DND-41 (cell line): ENCODE measurements around the gene MTA3.

Experiments used
- CTCF ChIP-seq: IDR thresholded peaks from 2 replicates; pipeline ENCODE4 v1.5.1; 2012; ENCODE audit warnings: borderline replicate concordance, low read length, moderate library complexity, mild to moderate bottlenecking; ENCODE audit not compliant: poor library complexity, severe bottlenecking; ENCODE audit errors: extremely low read depth
- EZH2 ChIP-seq: IDR thresholded peaks from 3 replicates; pipeline ENCODE4 v1.6.1; 2012; ENCODE audit warnings: borderline replicate concordance, low read depth, mild to moderate bottlenecking, moderate library complexity, low read length, inconsistent platforms; ENCODE audit not compliant: severe bottlenecking

GRCh38 chr2:42781181-42781580 lies 212.7 kb downstream of the MTA3 start:
- TF ChIP-seq CTCF, result no peak
- TF ChIP-seq EZH2, result no peak
